Hematopoietic multipotent progenitor cell (in vitro differentiated cells): ENCODE results near the gene SF3B3. TPM values are rescaled to one million over a fixed set of nuclear protein-coding genes. Genes with fewer than 3 reads are reported as not detected.

ENCODE experiments used
- DNase-seq, 3 donors: peaks; one replicate each; pipeline ENCODE4 v3.0.0-alpha.2; 2011 to 2015; ENCODE audit warnings: low read depth in 2 of 3, low spot score in 2 of 3
- total RNA-seq: library from RNA; depleted of rRNA; stranded (reverse); fragments of >200 nt; gene quantifications from one replicate; pipeline ENCODE4 v1.2.3, GENCODE V29; 2012

Gene SF3B3
- 184 TPM for total RNA-seq

DNA sequence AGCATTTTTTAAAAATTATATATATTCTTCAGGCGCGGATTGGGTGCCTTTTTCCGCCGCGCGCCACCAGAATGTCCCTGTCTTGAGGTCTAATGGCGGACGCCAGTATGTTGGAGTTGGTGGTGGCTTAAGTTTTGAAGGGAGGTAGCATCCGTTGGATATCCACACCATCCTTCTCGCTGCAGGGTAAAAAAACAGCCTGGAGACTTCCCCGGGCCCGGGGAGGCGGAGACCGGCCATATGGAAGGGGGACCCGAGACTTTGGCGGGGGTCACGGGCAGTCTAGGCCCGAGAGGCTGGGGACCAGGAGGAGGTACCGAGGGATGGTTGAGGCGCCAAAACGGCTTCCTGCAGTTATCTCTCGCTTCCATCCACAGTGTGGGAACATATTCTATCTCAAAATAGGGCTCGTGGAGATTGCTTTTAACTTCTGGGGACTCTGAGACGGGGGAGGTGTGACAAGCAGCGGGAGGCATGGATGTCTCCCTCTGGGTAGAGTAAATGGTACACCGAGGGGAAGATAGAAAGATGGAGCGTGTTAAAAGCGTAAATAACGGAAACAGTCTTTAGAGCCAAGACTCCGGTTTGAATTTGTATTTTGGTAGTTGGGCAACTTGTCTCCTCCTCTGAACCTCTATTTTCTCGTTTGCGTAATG, at the start of gene SF3B3:
Gene SF3B3 (plus strand): TSS at position 74 of the 656 bp plus-strand sequence. CDS start 2,841 bp downstream, outside the sequence.
- peak in 1 of 3 donors; percentile 77 for DNase-seq

DNA sequence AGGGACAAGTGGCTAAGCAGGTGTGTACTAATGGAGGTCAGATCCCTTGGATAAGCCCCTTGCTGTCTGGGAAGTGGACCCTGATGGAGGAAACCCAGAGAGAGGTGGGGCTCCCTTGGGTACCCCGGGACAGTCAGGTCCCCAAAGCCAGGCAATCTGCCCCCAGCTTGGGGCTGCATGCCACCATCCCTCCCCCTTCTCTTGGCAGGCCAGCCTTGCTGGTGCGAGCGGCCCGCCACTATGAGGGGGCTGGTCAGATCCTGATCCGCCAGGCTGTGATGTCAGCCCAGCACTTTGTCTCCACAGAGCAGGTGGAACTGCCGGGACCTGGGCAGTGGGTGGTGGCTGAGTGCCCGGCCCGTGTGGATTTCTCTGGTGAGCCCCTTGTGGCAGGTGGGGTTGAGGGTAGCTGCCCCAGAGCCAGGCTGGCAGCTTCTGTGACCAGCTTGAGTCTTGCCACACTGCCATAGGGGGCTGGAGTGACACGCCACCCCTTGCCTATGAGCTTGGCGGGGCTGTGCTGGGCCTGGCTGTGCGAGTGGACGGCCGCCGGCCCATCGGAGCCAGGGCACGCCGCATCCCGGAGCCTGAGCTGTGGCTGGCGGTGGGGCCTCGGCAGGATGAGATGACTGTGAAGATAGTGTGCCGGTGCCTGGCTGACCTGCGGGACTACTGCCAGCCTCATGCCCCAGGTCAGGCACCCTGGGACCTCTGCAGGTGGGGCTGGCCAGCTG, 49.1 kb upstream of the SF3B3 start:
- no peak for DNase-seq

DNA sequence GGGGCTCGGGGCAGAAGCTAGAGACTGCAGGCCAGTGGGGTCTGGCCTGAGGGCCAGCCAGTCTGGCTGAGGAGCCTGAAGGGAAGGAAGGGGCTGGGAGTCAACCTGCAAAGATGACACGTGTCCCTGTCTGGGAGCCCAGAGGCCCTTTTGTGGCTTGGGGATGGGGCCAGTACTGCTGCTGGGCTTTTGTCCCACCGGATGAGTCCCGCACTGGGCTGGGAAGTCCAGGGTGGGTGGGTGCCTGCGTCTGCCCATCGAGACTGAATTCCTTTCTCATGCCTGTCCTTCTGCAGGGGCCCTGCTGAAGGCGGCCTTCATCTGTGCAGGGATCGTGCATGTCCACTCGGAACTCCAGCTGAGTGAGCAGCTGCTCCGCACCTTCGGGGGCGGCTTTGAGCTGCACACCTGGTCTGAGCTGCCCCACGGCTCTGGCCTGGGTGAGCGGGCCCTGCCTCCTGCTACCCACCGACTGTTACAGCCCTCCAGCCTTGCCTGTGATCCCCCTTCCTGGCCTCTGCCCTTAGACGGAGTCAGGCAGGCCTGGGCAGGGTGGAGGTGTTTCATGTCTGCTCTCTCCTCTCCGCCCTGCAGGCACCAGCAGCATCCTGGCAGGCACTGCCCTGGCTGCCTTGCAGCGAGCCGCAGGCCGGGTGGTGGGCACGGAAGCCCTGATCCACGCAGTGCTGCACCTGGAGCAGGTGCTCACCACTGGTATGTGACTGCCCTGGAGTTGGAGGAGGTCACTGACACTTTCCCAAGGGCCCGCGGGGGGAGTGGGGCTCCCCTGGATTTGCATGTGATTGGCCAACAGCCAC, 48.4 kb upstream of the SF3B3 start:
- DNase-seq, result no peak

DNA sequence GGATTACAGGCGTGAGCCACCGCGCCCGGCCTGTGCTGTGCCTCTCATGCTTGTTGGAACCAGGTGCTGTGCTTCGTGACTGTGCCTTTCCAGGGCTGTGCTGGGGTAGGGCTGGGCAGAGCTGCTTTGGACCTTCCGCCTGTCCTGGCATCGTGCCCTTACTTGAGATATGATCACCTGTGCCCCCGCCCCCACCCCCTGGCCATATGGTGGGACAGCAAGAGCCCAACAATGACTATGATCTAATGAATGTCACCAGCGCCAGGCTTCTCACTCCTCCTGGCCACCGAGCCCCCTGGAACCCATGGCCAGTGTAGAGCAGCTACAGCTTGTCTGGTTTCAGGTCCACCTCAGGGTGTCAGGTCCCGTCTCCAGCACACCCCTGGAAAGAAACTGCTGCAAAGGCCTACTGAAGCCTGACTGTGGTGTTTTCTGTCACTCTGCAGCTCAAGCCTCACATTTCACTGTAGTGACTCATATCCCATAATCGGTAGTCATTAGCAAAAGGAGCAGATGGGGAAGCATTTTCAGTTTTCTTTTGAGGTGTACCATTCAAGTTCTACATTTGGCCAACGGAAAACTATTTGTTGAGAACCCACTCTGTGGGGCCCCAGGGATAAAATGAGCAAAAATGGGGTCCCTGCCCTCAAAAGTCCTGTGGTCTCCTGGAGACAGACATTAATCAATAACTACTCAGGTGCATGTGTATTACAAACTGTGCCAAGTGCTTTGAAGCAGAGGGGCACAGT, 47.2 kb upstream of the SF3B3 start:
- no peak for DNase-seq

DNA sequence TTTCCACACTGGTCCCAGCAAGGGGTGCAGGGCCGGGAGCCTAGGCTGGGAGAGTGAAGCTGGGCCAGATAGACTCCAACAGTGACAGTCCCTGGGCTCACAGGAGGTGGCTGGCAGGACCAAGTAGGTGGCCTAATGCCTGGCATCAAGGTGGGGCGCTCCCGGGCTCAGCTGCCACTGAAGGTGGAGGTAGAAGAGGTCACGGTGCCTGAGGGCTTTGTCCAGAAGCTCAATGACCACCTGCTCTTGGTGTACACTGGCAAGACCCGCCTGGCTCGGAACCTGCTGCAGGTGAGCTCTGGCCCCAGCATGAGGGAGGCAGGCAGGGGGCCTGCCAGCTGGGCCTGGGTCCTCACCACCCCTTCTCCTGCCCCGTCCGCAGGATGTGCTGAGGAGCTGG, 45.4 kb upstream of the SF3B3 start:
- DNase-seq, result no peak

DNA sequence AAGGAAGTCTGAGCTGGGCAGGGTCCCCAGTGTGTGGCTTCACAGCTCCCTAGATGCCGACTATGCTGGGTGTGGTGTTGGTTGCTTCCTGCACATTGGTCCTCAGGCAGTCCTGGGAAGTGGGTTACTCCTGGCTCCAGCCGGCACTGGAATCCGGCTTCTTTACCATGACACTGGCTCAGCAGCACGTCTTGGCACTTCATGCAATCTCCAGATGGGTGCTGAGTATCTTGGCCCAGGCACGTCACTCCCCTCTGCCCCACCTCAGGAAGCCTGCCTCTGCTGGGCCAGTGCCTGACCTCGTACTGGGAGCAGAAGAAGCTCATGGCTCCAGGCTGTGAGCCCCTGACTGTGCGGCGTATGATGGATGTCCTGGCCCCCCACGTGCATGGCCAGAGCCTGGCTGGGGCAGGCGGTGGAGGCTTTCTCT, 44.7 kb upstream of the SF3B3 start:
- DNase-seq, result no peak

DNA sequence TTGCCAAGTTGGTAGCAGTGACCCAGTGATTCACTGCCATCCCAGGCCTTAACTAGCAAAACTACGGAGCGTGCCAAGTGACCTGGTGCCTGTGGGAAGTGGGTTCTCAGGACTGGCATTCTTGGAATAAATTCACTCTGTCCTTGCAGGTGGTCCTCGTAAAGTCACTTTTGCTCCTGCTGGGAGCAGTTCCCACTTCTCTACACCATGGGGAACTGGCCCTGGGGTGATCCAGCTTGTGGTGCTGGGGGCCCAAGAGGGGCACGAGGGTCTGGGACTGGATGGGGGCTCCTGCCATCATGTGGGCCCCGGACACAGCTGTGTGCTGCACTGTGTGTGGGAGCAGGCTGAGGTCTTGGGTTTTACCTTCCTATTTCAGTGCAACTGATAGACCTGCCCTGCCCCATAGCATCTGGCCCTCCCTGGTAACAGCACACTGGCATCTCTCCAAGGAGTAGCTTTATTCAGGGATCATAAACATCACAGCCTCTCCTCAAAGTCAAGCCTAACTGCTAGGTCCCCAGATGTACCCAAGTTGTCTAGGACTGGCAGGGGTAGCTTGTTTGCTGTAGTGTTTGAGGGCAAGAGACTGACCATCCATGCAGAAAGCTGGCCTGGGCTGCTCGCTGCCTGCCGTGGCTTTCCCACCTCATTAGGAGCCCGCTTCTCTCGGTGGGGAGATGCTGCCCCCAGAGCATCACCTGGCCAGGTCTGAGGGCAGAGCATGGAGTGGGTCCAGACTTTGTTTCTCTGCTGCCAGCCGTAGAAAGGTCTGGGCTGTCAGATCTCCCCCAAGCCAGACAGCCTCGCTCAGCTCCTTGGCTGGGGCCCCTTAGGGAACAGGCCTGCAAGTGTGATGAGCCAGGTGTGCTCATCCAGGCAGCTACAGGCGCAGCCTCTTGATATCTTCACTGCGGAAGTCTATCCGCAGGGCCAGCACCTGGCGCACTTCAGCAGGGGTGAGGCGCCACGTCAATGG, 43.2 kb upstream of the SF3B3 start:
- DNase-seq, result no peak

DNA sequence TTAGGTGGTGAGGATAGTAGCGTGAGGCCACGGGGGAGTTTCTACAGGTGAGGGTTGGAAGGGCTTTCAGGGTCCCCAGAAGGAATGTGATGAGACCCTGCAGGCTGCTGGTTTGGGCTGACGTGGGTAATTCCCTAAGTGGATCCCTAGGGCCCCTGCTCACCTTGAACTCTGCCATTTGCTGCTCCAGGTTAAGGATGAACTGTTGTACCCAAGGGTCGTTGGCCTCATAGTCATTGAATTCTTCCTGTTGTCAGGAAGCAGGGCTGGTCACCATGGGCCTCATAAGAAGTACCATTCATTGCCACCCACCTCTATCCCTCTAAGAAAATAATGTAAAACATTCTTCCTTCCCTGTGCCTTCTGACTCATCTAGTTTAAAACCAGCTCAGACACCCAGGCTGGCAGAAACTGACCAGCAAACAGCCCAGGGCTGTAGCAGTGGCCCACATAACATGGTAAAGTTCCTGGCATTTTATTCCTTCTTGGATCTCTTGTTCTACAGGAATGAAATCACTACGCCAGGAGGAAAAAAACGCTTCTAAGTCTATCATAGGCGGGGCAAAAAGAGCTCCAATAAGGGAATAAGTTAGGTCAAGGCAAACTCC, 41.6 kb upstream of the SF3B3 start:
- no peak for DNase-seq

DNA sequence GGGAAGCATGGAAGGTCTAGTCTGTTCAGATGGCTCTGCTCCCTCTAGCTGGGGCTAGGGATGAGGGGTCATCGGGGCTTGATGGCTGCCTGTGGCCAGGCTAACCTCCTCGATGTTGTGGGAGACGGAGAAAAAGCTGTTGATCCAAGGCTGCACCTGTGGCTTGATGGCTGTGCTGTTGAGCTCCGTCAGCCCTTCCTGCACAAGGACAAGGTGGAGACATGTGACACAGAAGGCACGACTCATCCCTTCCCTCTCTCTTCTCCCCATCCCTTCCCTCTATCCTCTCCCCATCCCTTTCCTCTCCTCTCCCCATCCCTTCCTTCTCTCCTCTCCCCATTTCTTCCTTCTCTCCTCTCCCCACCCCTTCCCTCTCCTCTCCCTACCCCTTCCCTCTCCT, 41.0 kb upstream of the SF3B3 start:
- DNase-seq, result no peak

DNA sequence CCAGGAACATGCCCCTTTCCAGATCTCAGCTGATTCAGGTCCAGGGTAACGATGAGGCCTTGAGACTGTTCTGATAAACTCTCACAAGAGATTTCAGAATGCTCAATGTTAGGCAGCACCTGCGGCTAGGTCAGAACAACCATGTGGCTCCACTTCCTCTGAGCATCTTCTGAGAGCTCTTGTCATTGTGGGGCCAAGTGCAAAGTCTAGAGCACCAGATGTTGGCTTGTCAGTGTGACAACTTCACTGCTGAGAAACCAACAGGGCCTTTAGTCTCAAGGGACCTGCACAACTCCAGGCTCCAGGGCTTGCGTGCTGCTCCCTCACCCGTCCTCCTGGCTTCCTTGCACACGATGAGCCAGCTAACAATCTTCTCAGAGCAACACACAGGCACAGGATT, 40.2 kb upstream of the SF3B3 start:
- no peak for DNase-seq

DNA sequence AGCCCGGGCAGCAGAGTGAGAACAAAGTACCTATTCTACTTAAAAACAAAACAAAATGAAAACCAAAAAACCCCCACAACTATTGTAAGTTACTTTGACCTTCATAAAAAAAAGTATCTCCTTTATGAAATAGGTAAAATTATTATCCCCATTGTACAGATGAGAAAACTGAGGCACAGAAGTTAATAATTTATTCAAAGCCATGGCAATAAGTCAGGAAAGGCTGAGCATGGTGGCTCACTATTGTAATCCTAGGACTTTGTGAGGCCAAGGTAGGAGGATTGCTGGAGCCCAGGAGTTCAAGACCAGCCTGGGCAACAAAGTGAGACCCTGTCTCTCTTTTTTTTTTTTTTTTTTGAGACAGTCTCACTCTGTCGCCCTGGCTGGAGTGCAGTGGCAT, 38.7 kb upstream of the SF3B3 start:
- no peak for DNase-seq

DNA sequence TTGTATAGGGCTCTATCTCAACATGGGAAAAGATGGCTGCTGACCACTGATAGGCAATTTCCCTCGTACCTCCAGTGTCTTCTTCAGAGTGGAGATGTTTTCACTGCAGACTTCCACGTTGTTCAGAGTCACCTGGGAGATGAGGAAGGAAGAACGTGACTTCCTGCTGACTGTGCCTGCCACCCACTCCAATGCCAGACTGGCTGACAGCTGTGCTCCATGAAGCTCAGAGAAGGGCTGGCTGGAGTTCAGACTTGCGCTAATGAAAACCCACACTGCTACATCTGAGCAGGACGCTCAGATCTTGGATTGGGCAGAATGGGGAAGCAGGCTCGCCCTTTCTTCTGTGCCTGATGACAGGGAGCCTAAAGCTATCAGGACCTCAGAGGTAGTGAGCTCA, 33.4 kb upstream of the SF3B3 start:
- DNase-seq, result peak in 1 of 3 donors; percentile 29

DNA sequence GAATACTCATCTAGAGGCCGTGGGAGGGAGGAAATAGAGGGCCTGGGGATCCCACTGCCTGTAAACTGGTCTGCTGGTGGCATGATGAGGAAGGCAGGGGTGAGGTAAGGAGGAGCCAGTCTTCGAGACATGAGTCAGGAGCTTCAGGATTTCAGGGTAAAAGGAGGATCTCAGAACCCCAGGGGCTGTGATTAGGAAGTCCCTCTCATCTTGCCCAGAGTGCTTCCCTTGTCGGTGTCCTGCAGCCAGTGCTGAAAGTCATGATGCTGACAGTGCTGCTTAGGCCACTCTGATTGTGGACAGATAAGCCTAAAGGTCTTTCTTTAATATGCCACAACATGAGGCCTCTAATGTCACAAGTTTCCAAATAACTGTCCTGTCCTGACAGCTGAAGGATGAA, 29.8 kb upstream of the SF3B3 start:
- DNase-seq, result no peak

DNA sequence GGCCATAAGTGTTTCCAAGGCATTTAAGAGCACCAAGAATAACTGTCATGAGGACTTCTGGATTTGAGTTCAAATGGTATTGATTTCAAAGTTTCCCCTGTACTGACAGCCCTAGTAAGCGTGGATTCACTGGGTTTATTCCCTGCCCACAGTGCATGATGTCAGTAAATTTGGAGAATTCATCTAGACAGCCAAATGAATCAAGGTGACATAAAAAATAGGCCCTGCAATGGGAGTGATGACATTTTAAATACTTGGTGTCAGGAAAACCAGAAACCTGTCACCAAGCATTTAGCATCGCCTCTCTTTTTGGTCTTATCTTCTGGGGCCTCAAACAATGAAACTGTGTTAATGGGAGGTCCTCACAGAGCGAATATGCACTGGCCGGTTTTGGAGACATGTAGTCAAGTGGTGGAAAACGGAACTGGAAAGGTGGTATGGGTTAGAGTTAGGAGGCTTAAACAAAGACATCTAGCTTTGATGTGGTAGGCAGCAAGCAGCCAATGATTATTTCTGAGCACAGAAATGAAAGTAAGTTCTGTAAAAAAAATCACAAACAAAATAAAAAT, 29.3 kb upstream of the SF3B3 start:
- DNase-seq, result no peak

DNA sequence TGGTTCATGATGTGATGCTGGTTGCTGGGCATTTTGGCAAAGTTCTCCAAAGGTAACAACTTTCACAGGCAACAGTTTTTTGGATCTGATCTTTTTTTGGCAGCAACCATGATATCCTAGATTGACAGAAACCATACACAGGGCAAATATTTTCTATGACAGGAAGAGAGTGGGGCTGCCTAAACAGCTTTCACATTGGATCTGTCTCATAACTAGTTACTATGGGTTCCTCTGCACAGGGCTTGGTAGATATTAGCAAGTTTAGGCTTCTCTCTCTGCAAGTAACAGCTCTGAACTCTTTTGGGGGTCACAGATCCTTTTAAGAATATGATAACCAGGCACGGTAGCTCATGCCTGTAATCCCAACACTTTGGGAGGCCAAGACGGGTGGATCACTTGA, 28.8 kb upstream of the SF3B3 start:
- DNase-seq, result no peak

DNA sequence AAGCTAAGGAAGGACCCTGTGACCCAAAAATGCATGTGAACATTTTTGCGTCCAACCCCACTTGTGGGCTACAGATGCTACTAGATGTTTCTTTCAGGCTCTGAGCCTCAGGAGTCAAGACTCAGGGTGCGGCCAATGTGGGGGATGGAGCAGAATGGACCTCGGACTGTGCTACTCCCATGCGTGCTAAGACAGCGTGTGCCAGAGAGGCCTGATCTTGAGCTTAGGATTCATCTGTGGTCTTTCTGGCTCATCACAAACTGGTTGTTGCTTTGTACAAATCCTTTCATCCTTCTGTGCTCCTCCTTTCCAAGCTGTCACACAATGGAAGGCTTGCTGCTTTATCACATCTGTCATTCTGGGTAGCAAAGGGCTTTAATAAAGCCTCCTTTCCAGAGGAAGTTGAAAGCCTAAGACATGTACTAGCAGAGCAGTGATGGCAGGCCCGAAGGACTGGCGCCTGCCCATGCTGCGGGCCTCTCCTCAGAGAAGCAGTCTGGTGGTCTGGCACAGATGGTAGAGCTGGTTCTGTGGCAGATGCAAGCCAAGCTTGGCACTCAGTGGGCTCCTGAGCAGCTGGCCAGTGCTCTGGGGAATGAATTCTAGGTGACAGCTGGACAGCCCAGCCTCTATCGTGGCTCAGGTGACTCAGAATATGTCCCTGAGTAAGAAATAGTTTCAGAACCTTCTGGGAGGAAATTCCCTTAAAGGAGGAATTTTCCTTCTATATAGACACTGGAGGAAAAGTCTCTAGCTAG, 28.0 kb upstream of the SF3B3 start:
- no peak for DNase-seq

DNA sequence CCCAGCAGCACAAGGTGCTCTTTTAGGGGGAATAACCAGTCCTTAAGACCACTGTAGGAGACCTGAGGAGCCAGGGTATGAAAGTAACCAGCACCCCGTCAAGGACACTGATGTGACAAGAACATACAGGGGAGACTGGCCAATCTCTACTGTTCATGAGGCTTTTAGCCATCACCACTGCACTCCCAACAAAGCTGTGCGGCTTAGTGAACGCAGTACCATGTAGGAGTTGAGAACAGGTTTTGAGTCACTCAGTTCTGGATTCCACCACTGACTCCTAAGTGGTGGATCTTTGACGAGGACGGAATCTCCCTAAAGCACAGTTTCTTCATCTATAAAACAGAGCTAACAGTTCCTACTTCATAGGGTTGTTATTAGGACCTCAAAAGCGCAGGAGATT, 27.1 kb upstream of the SF3B3 start:
- no peak for DNase-seq

DNA sequence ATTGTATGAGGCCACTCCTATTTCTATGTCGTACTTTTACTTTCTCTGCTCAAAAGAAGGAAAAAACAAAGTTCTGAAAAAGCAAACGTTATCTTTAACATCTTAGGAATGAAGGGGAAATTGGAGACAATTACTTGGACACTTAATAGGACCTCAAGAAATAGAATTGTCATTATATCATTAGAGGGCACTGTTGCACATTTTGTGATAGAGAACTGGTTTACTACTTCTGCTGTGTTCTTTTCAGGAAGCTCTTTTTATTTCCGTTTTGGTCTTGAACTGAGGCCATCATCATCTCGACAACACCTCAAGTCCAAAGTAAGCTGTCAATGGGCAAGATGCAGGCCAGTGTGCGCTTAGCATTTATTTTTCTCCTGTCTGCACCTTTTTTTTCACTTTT, 14.9 kb upstream of the SF3B3 start:
- DNase-seq, result peak in 2 of 3 donors; percentile 34 to 66
